H7 (cell line): ENCODE results near the gene HNRNPL. TPM values are rescaled to one million over a fixed set of nuclear protein-coding genes. Genes with fewer than 3 reads are reported as not detected.
"Not testable (repeated sequence)": the region's sequence is repeated elsewhere in the genome, so short reads cannot be mapped to it uniquely, and the experiment has no call there.

ENCODE experiments used
- DNase-seq: peaks from one replicate; pipeline ENCODE4 v3.0.0; 2012
- H3K27me3 ChIP-seq: 2 replicates; pipeline ENCODE4 v1.6.0; 2011; ENCODE audit warnings: mild to moderate bottlenecking, low read length; ENCODE audit not compliant: control insufficient read depth, insufficient read depth
- H3K36me3 ChIP-seq: replicated peaks from 2 replicates; pipeline ENCODE4 v1.5.1; 2011; ENCODE audit warnings: low read length; ENCODE audit not compliant: control insufficient read depth, insufficient read depth
- H3K4me3 ChIP-seq: 2 replicates; pipeline ENCODE4 v1.5.1; 2011; ENCODE audit warnings: low read depth, mild to moderate bottlenecking, control low read depth, low read length, moderate library complexity; ENCODE audit not compliant: insufficient read depth
- total RNA-seq: library from RNA; depleted of rRNA; stranded (reverse); fragments of >200 nt; shearing (Covaris generic); gene quantifications from 2 replicates; pipeline ENCODE4 v1.2.3, GENCODE V29; 2014

The HNRNPL gene
- total RNA-seq, 1 experiment from 2014 or later, result 591 TPM

DNA sequence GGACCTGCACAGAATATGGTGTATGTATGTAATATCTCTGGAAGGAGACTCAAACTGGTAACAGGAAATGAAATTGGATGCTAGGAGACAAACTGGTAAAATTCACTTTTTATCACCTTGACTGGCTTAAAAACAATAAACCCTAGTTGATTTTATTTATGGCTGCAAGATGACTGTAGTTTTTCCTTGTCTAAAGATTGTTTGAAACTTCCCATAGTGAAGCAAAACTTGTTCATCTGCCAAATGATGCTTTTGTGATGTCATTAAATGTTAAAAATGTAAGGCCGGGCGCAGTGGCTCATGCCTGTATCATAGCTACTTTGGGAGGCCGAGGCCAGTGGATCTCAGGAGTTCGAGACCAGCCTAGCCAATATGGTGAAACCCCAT, 15.7 kb downstream of the HNRNPL start:
- Histone ChIP-seq H3K27me3 (no peaks in the 10 kb centered on the region), H3K36me3 (peaks cover 36% of the 10 kb centered on the region), H3K4me3 (no peak overlapping the region)
- no peak for DNase-seq

DNA sequence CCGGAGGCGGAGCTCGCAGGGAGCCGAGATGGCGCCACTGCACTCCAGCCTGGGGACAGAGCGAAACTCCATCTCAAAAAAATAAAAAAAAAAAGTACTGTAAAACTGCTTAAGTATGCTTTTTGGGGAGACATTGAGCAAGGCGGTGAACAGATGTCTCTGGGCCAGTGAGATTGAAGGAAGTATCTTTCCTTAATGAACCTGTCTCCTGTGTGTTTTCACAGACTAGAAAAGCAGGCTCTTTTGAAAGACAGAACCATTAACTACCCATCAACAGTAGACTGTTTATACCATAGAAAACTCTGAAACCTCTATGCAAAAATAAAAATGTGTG, 16.7 kb downstream of the HNRNPL start:
- no peak overlapping the region for H3K4me3 ChIP-seq
- peak; percentile 27 for DNase-seq
- H3K27me3 ChIP-seq, result no peaks in the 10 kb centered on the region
- peaks cover 26% of the 10 kb centered on the region for H3K36me3 ChIP-seq

DNA sequence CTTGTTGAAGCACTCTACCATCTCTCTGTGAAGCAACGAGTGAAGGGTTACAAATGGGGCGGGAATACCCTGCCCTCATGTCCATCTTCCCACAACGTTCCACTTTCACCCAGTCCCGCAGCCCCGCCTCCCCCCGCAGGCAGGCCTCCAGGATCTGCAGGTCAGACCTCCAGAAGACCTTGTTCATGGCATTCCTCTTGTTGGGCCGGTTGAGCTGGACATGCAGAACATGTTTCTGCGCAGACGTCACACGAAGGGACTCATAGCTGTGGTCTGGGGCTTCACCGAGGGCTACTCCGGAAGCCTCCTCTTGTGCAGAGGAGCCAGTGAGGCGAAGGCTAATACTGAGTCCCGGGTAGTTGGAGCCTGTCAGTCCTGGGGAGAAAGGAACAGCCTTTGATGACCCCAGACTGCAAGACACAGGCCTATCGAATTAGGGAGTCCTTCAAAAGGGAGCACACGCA, 18.6 kb downstream of the HNRNPL start:
- H3K4me3 ChIP-seq, result peak overlapping the region; percentile 88
- peak; percentile 65 for DNase-seq
- H3K36me3 ChIP-seq, result peaks cover 16% of the 10 kb centered on the region
- no peaks in the 10 kb centered on the region for H3K27me3 ChIP-seq

DNA sequence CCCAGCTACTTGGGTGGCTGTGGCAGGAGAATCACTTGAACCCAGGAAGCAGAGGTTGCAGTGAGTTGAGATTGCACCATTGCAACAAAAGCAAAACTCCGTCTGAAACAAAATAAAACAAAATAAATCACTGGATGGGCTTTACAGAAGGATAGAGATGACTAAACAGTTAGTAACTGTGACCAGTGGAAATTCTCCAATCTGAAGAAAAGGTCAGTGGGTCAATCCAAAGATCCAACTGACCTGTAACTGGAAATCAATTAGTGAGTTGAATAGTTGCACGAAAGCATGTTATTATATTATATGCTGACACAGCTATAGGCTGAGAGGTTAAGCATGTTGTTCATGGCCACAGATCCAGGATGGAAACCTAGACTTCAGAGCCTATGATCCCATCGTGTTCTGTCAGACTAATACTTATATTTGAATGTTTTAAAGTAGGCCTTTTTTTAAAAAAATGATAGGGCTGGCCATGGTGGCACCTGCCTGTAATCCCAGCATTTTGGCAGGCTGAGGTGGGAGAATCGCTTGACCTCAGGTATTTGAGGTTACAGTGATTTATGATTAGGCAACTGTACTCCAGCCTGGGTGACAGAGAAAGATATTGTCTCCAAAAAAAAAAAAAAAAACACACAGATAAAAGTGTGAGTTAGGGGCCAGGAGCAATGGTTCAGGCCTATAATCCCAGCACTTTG, 19.6 kb downstream of the HNRNPL start:
- Histone ChIP-seq H3K36me3 (peaks cover 10% of the 10 kb centered on the region), H3K4me3 (no peak overlapping the region), H3K27me3 (no peaks in the 10 kb centered on the region)
- no peak for DNase-seq

DNA sequence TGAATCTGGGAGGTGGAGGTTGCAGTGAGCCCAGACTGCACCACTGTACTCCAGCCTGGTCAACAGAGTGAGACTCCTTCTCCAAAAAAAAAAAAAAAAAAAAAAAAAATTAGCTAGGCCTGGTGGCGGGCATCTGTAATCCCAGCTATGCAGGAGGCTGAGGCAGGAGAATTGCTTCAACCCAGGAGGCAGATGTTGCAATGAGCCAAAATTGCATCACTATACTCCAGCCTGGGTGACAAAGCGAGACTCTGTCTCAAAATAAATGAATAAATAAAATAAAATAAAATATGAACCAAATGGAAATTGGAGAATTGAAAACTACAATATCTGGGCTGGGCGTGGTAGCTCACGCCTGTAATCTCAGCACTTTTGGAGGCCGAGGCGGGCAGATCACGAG, 20.6 kb downstream of the HNRNPL start:
- not testable (repeated sequence) for H3K4me3 ChIP-seq, H3K27me3 ChIP-seq, DNase-seq
- peaks cover 10% of the 10 kb centered on the region for H3K36me3 ChIP-seq

DNA sequence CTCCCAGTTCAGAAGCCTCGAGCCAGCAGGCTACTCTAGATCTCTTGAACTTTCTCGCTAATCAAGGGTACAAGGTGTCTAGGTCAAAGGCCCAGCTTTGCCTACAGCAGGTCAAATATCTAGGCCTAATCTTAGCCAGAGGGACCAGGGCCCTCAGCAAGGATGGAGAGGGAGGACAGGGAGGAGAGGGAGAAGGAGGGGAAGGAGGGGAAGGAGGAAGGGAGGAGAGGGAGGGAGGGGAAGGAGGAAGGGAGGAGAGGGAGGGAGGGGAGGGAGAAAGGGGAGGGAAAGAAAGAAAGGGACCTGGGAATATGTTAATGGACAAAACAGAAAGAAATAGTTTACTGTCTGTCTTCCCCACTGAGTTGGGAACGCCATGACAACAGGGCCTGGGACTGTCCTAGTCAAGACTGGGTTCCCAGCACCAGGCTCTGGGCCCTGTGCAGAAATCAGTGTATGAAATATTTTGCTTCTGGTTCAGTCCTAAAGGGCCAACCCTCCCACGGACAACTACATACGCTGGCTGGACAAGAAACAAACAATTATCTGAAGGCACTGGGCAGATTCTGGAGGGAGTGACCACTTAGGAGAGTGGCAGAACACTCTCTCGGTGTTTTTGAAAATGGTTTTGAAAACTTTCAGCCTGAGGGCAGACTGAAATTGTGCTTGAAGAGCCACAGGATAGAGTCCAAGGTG, 22.8 kb downstream of the HNRNPL start:
- H3K27me3 ChIP-seq, result no peaks in the 10 kb centered on the region
- no peak overlapping the region for H3K4me3 ChIP-seq
- DNase-seq, result peak; percentile 30
- H3K36me3 ChIP-seq, result peaks cover 12% of the 10 kb centered on the region

DNA sequence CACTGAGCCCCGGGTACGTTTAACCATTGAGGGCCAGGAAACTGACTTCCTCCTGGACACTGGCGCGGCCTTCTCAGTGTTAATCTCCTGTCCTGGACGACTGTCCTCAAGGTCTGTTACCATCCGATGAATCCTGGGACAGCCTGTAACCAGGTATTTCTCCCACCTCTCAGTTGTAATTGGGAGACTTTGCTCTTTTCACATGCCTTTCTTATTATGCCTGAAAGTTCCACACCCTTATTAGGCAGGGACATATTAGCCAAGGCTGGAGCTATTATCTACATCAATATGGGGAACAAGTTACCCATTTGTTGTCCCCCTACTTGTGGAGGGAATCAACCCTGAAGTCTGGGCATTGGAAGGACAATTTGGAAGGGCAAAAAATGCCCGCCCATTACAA, 23.9 kb downstream of the HNRNPL start:
- not testable (repeated sequence) for DNase-seq

DNA sequence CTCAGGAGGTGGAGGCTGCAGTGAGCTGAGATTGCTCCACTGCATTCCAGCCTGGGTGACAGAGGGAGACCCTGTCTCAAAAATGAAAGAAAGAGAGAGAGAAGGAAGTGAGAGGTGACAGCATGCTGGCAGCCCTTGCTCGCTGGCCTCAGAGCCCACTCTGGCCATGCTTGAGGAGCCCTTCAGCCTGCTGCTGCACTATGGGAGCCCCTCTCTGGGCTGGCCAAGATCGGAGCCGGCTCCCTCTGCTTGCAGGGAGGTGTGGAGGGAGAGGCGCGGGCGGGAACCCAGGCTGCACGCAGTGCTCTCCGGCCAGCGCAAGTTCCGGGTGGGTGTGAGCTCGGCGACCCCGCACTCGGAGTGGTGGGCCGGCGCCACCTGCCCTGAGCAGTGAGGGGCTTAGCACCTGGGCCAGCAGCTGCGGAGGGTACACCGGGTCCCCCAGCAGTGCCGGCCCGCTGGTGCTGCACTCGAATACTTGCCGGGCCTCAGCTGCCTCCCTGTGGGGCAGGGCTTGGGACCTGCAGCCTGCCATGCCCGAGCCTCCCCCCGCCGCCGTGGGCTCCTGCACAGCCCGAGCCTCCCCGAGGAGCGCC, 28.5 kb downstream of the HNRNPL start:
- not testable (repeated sequence) for H3K36me3 ChIP-seq, H3K4me3 ChIP-seq, H3K27me3 ChIP-seq, DNase-seq

More for the DNA sequence above, 23.9 kb downstream of the HNRNPL start:
- not testable (repeated sequence) for H3K27me3 ChIP-seq, H3K4me3 ChIP-seq
- peaks cover 12% of the 10 kb centered on the region for H3K36me3 ChIP-seq

DNA sequence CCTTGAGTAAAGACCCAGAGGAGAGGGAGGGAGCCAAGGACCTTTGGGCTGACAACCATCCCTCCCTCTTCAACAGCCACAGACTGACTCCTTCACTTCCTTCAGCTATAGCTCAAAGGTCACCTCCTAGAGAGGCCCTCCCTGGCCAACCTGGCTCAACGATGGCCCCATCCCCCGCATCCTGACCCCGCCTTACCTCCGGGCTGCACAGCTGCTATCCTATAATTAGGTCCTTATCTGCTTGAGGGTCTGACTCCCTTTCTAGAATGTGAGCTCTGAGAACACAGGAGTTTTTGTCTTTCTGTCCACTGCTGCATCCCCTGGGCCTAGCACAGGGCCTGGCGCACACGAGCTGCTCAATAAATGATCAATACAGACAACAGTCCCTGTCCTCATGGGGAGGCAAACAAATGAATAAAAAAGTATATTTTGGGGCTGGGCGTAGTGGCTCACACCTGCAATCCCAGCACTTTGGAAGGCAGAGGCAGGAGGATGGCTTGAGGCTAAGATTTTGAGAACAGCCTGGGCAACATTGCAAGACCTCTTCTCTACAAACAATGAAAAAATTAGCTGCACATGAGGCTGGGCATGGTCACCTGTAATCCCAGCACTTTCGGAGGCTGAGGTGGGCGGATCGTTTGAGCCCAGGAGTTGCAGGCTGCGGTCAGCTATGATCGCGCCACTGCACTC, 30.4 kb downstream of the HNRNPL start:
- DNase-seq, result peak; percentile 61
- peaks cover 5% of the 10 kb centered on the region for H3K36me3 ChIP-seq
- no peaks in the 10 kb centered on the region for H3K27me3 ChIP-seq
- no peak overlapping the region for H3K4me3 ChIP-seq

DNA sequence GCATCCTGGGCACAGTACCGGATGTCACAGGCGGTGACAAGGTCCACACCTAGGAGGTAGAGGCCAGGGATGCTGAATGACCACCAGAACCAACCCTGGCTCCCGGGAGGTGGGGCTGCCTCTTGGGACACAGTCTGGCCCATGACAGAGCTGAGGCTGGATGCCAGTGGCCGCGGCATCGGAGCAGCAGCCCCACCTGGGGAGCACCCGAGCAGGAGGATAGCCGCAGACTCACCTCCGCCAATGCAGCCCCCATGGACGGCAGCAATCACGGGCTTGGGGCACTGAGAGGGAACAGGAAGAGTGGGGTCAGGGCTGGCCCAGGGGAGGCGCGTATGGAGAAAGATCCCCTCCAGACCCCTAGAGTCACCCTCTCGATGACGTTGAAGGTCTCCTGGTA, 32.7 kb downstream of the HNRNPL start:
- DNase-seq, result peak; percentile 35
- Histone ChIP-seq H3K36me3 (peaks cover 4% of the 10 kb centered on the region), H3K4me3 (no peak overlapping the region), H3K27me3 (no peaks in the 10 kb centered on the region)

DNA sequence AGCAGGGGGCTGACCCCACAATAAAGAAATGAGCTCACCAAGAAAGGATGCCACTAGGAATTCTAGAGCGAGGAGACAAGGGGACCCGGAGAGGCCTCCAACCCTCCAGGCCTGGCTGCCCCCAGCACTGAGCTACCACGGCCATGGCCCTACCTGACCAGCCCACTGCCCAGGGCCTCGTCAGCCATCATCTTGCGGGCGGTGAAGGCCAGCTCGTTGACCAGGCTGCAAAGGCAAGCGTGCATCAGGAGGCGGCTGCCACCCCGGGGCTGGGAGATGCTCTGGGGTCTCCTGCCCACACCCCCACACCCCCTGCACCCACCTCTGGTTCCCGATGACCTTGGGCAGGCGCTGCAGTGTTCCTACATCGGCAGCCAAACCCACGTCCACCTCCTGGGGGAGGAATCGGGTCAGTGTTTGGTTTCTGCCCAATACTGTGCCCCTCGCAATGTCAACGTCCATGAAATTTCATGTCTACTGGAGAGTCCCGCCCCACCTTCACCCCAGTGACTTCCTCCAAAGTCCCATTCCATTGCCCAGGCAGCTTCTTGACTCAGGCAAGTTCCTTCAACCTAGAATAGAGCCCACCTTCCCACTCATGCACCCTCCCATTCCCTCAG, 33.5 kb downstream of the HNRNPL start:
- Histone ChIP-seq H3K36me3 (peaks cover 4% of the 10 kb centered on the region), H3K27me3 (no peaks in the 10 kb centered on the region), H3K4me3 (no peak overlapping the region)
- DNase-seq, result peak; percentile 41

DNA sequence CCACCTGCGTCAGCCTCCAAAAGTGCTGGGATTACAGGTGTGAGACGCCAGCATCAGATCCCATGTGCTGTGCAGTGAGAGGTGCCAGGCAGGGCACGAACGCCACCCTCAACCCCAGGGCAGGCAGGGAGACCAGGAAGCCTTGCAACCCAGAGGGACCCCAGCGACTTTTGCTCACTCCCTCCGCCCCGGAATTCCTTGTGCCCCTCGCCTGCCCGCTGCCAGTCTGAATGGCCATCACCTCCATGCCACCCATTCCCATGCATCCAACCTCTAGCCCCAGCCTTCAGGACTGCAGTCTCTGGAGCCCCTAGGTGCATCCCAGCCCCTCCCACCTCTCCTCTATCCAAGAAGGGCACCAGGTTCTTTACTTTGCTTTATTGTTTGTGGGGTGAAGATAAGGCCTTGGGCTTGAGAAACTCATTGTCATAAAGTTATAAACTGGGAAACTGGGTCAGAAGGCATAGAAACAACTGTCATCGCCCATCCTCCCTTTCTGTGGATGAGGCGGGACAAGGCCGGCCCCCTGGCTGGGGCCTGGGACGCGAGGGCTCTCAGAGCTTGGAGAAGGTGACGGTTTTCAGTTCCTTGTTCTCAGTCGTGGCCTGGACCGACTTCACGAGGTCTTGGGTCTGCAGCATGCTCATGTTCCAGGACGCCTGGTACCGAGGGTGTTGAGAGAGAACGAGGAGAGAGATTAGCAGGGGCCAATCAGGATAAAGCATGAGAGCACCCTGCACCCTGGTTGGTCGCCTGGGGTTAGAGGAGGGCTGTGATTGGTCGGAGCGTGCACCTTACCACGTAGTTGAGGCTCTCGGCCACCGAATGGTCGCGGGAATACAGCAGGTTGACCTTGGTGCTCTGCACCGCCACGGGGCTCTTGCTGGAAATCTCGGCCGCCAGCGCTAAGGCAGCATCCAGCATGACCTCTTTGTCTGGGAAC, 34.5 kb downstream of the HNRNPL start:
- Histone ChIP-seq H3K4me3 (no peak overlapping the region), H3K27me3 (no peaks in the 10 kb centered on the region), H3K36me3 (peaks cover 4% of the 10 kb centered on the region)
- peak; percentile 83 for DNase-seq

DNA sequence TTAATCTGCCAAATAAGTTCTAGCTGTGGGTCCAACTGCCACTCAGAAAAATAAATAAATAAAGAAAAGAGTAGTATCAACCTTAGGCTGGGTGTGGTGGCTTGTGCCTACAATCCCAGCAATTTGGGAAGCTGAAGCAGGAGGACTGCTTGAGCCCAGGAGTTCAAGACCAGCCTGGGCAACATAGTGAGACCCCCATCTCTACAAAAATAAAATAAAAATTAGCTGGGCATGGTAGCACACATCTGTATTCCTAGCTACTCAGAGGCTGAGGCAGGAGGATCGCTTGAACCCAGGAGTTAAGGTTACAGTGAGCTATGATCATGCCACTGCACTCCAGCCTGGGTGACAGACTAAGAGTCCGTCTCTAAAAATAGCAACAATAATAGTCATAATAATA, 35.9 kb downstream of the HNRNPL start:
- DNase-seq, H3K27me3 ChIP-seq, H3K4me3 ChIP-seq, H3K36me3 ChIP-seq: not testable (repeated sequence)
